Measurements from ENCODE around the gene RANBP1. TPM values are rescaled to one million over a fixed set of nuclear protein-coding genes. Genes with fewer than 3 reads are reported as not detected.
A peak's percentile ranks its signal among the peaks of the same experiment; 100 is the strongest.

The RANBP1 gene
- total and polyA plus RNA-seq, 9 of the 15 experiments (the other 6 are each of a cell fraction or from before 2014, with no cell fraction given), result 162 to 2,891 (median 1,289) TPM

GRCh38 chr22:20071524-20071972, 44.4 kb upstream of the RANBP1 start (continued):
- TF ChIP-seq HOMEZ (CRISPR knock-in tag; IDR thresholded peaks at IDR 0.05) (no peak), E2F6 (IDR thresholded peaks at IDR 0.05; ENCODE audit: borderline replicate concordance in 1 of 2, extremely low read depth in 1 of 2, insufficient read depth in 1 of 2, insufficient read length in 1 of 2, low read depth in 1 of 2, low read length in 1 of 2, poor library complexity in 1 of 2, severe bottlenecking in 1 of 2) (peak in 1 of 2 experiments; percentile 76), ZNF778 (CRISPR knock-in tag; IDR thresholded peaks at IDR 0.05) (no peak), MYNN (IDR thresholded peaks at IDR 0.05) (no peak), MYNN (CRISPR knock-in tag; IDR thresholded peaks at IDR 0.05) (no peak), RBFOX2 (IDR thresholded peaks at IDR 0.05; ENCODE audit: low read depth, low read length) (no peak), RB1 (IDR thresholded peaks at IDR 0.05; ENCODE audit: low read depth) (no peak), ATF2 (CRISPR knock-in tag; IDR thresholded peaks at IDR 0.05) (no peak), GTF2A2 (tag; IDR thresholded peaks at IDR 0.05) (no peak), ZFX (CRISPR knock-in tag; IDR thresholded peaks at IDR 0.05) (no peak), CBX2 (IDR thresholded peaks at IDR 0.05; ENCODE audit: insufficient read depth, low read length, poor library complexity, severe bottlenecking) (no peak), ZBTB26 (CRISPR knock-in tag; IDR thresholded peaks at IDR 0.05) (peak; percentile 79; the same call in 1 of the 2 replicates), ZKSCAN1 (IDR thresholded peaks at IDR 0.05; ENCODE audit: low read depth, low read length) (no peak), BRF1 (IDR thresholded peaks at IDR 0.05; ENCODE audit: borderline replicate concordance, extremely low read depth, insufficient read length) (no peak), BMI1 (IDR thresholded peaks at IDR 0.05; ENCODE audit: low read length) (no peak), FOXK1 (CRISPR knock-in tag; IDR thresholded peaks at IDR 0.05; ENCODE audit: borderline replicate concordance) (no peak), ZNF740 (CRISPR knock-in tag; IDR thresholded peaks at IDR 0.05) (no peak), ZNF740 (tag; IDR thresholded peaks at IDR 0.05) (no peak), HDAC2 (IDR thresholded peaks at IDR 0.05) (no peak), THRB (CRISPR knock-in tag; conservative IDR thresholded peaks at IDR 0.05) (0 out of 2 replicates have a peak, but pooled peaks have one; percentile 72), CCNT2 (IDR thresholded peaks at IDR 0.05; ENCODE audit: borderline replicate concordance, extremely low read depth, insufficient read length, low read depth, low read length) (peak; percentile 73)

Data from K562 (cell line).